Esophagus (tissue), 2 donors: ENCODE results near the gene MMP3. TPM values are rescaled to one million over a fixed set of nuclear protein-coding genes. Genes with fewer than 3 reads are reported as not detected.

Source experiments
- H3K27ac ChIP-seq, 2 donors: one replicate each; pipeline ENCODE4 v1.5.1; 2013; ENCODE audit warnings: low read depth in 2 of 2, mild to moderate bottlenecking in 2 of 2, inconsistent platforms in 1 of 2, low read length in 1 of 2, moderate library complexity in 1 of 2
- H3K27me3 ChIP-seq, 2 donors: one replicate each; pipeline ENCODE4 v1.6.1; 2013; ENCODE audit warnings: low read length in 2 of 2, control low read depth in 1 of 2, mild to moderate bottlenecking in 1 of 2; ENCODE audit not compliant: insufficient read depth in 2 of 2, control insufficient read depth in 1 of 2
- H3K36me3 ChIP-seq, 2 donors: one replicate each; pipeline ENCODE4 v1.6.1; 2013; ENCODE audit warnings: low read length in 1 of 2; ENCODE audit not compliant: control insufficient read depth in 2 of 2, insufficient read depth in 2 of 2
- H3K4me1 ChIP-seq, 2 donors: one replicate each; pipeline ENCODE4 v1.6.1; 2013; ENCODE audit warnings: low read length in 1 of 2; ENCODE audit not compliant: control insufficient read depth in 2 of 2, insufficient read depth in 2 of 2
- H3K4me3 ChIP-seq, 2 donors: one replicate each; pipeline ENCODE4 v1.5.1; 2013; ENCODE audit warnings: low read length in 2 of 2, mild to moderate bottlenecking in 2 of 2, low read depth in 1 of 2, moderate library complexity in 1 of 2
- H3K9me3 ChIP-seq, 2 donors: one replicate each; pipeline ENCODE4 v1.6.1; 2013; ENCODE audit warnings: mild to moderate bottlenecking in 2 of 2, low read depth in 1 of 2, low read length in 1 of 2, moderate library complexity in 1 of 2; ENCODE audit not compliant: control insufficient read depth in 2 of 2, insufficient read depth in 1 of 2
- WGBS, 2 donors: extraction: QIAGEN DNeasy Blood & Tissue Kit; methylation state at CpG; one replicate each; pipeline ENCODE4 v1.1.7; 2013; 5-methylcytosine and 5-hydroxymethylcytosine counted together
- polyA plus RNA-seq, 2 donors: library from polyadenylated mRNA; stranded (reverse); fragments of 200-250 nt; gene quantifications; one replicate each; pipeline ENCODE4 v1.2.3, GENCODE V29; 2013
- donor health status: healthy with polysubstance abuse.
- donor health status: Bipolar disorder and iron deficiency.

Gene MMP3
- polyA plus RNA-seq, 2 donors, result 0.01 to 0.24 TPM

DNA sequence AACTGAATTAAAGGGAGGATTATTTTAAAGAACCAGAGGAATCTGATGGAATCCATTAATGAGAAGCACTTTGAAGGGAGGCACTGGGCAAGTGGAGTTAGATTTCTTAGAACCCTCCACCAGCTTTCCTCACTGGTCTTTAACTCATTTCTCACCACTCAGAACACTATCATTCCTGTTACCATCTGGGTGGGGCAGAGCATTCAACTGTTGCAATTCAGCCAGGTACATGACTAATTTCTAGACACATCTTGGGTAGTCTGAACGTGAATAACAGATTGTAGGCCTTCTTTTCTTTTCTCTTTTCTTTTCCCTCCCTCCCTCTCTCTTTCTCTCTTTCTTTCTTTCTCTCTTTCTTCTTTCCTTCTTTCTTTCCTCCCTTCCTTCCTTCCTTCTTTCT, 29.9 kb downstream of the MMP3 start:
- H3K27ac ChIP-seq, result no peak overlapping the region
- no peaks in the 10 kb centered on the region for H3K27me3 ChIP-seq
- H3K4me3 ChIP-seq, result no peak overlapping the region
- WGBS, 2 donors, result 59 to 64% methylated on average over 1 of the region's 1 CpG
- H3K4me1 ChIP-seq, result no peaks in the 10 kb centered on the region
- H3K9me3 ChIP-seq, result no peaks in the 10 kb centered on the region
- no peaks in the 10 kb centered on the region for H3K36me3 ChIP-seq

DNA sequence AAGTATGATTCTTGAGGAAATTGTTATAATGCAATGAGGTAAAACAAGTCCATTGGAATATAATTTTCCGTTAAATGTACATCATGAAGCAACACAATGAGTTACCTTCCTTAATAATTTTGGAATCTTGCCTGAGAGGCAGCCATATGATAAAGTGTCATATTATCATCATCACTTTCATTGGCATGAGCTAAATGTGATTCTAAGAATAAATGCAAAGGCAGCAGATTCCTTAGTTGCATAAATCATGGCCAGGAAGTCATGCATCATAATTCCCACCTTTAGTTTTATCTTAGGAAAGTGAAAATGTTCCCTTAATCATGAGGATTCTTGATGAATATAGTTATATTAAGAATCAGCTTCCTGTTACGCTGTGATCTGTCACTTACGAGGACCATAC, 31.2 kb downstream of the MMP3 start:
- no peaks in the 10 kb centered on the region for H3K27me3 ChIP-seq
- no peaks in the 10 kb centered on the region for H3K4me1 ChIP-seq
- no peaks in the 10 kb centered on the region for H3K36me3 ChIP-seq
- H3K9me3 ChIP-seq, result peaks cover 0 to 3% of the 10 kb centered on the region in 2 donors
- WGBS, 2 donors, result 79 to 81% methylated on average over 3 of the region's 3 CpGs
- H3K4me3 ChIP-seq, result no peak overlapping the region
- H3K27ac ChIP-seq, result no peak overlapping the region

DNA sequence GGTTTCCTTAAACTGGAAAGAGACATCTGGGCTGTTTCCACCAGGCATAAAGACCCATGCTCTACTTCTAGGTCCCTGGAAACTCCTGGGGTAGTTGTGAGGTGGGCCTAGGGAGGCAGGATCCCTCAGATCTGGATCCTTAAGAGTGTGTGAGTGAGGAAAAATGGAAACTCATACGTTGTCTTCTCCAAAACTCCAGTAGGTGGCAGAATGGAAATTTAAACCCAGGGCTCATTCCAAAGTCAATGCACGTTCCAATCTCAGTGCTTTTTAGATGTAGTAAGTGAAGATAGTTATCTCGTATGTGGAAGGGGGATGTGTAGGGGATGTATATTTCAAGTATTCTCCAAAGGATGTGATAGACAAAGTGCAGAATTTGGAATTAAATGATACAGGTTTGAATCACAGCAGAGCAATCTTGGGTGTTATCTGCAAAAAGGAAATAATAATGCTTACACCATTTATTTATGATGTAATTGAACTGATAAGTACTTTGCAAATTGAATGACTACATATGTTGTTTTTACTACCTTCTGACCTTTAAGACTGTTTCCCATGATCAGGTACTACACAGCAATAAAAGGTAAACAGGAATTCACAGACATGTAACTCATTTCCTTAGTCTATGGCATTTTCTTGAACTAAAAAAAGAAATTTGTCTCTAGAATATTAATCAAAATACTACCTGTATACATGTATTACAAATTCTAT, 32.3 kb downstream of the MMP3 start:
- Histone ChIP-seq H3K27ac (no peak overlapping the region), H3K9me3 (peaks cover 0 to 3% of the 10 kb centered on the region in 2 donors)
- 7 to 10% methylated on average over 3 of the region's 3 CpGs for WGBS, 2 donors

DNA sequence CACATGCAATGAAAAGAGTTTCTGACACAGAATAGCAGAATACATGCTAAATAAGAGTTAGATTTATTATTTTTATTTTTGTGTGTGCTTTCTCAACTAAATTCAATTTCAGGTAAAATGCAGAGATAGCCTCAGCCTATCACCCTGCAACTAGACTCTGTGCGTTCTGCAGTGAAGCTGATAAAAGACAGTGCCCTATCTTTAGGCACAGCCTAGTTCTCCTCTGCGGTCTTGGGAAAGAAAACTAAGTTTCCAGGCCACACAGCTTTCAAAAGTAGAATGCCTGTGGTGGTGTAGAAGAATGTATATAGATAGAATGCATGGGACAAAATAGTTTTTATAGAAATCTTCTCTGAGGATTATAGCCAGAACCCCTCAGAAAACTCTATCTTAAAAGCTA, 33.4 kb downstream of the MMP3 start:
- H3K36me3 ChIP-seq, result no peaks in the 10 kb centered on the region
- WGBS, 2 donors, result 84 to 91% methylated on average over 2 of the region's 2 CpGs
- no peak overlapping the region for H3K27ac ChIP-seq
- no peaks in the 10 kb centered on the region for H3K4me1 ChIP-seq
- no peak overlapping the region for H3K4me3 ChIP-seq
- H3K9me3 ChIP-seq, result peaks cover 0 to 3% of the 10 kb centered on the region in 2 donors
- no peaks in the 10 kb centered on the region for H3K27me3 ChIP-seq

More for the DNA sequence above, 32.3 kb downstream of the MMP3 start:
- Histone ChIP-seq H3K4me1 (no peaks in the 10 kb centered on the region), H3K4me3 (no peak overlapping the region), H3K36me3 (no peaks in the 10 kb centered on the region), H3K27me3 (no peaks in the 10 kb centered on the region)

DNA sequence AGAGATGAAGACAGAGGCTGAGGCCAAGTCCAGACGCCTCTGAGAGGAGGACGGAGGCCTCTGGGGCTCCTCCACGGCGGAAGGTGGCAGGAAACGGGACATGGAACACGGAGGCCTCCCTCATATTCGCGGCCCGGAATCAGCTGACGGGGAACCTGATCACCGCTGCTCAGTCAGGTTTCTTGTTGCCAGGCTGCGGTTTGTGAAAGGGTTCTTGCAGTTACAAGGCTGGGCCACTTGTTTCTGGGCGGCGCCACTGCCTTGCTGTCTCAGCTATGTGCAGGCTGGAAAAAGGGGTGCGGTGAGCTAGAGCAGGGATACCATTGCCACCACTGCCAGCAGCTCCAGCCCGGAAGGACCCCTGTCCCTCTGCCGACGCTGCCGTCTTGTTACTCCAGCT, 35.5 kb downstream of the MMP3 start:
- H3K4me3 ChIP-seq, result no peak overlapping the region
- 57 to 72% methylated on average over 19 of the region's 19 CpGs for WGBS, 2 donors

DNA sequence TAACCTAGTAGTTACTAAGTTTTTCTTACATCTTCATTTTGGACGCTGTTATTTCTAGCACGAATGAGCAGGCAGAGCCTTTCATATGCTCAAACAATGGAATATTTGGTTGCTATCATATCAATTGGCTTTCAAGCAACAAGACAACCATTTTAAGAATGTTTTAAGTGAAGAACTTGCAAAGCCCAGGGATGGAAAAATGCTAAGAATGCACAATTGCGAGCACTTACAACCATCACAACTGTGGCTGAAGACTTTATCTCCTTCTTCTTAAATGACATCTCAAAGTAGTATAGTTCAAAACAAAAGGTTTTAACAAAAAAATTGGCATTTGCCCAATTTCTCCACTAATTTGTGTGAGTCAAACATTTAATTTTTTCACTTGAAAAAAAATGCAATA, 37.1 kb downstream of the MMP3 start:
- Histone ChIP-seq H3K9me3 (peaks cover 0 to 3% of the 10 kb centered on the region in 2 donors), H3K27me3 (no peaks in the 10 kb centered on the region), H3K36me3 (no peaks in the 10 kb centered on the region), H3K27ac (no peak overlapping the region), H3K4me3 (no peak overlapping the region), H3K4me1 (no peaks in the 10 kb centered on the region)
- WGBS, 2 donors, result 79 to 80% methylated on average over 3 of the region's 3 CpGs

More for the DNA sequence above, 35.5 kb downstream of the MMP3 start:
- H3K9me3 ChIP-seq, result peaks cover 0 to 3% of the 10 kb centered on the region in 2 donors
- no peaks in the 10 kb centered on the region for H3K4me1 ChIP-seq
- no peaks in the 10 kb centered on the region for H3K27me3 ChIP-seq
- H3K27ac ChIP-seq, result no peak overlapping the region
- H3K36me3 ChIP-seq, result no peaks in the 10 kb centered on the region

DNA sequence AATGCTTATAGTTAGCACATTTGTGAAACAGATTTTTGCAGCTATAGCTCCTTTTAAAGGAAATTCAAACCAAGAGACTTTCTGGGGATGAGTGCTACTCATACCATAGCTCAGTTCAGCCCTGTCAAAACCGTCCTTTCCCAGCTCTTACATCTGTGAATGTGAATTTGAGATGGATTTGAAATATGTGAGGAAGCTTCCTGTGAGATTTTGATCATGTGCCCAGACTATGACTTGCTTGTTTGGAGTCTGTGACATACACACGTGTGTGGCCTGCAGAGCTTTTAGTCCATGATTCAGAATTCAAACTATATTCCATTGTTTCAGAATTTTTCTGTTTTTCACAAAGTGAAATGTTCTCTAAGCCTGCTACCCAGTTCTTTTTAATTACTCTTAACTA, 41.1 kb downstream of the MMP3 start:
- Histone ChIP-seq H3K4me3 (no peak overlapping the region), H3K9me3 (no peaks in the 10 kb centered on the region), H3K27me3 (no peaks in the 10 kb centered on the region), H3K4me1 (no peaks in the 10 kb centered on the region), H3K27ac (no peak overlapping the region), H3K36me3 (no peaks in the 10 kb centered on the region)
- 22 to 42% methylated on average over 2 of the region's 2 CpGs for WGBS, 2 donors

DNA sequence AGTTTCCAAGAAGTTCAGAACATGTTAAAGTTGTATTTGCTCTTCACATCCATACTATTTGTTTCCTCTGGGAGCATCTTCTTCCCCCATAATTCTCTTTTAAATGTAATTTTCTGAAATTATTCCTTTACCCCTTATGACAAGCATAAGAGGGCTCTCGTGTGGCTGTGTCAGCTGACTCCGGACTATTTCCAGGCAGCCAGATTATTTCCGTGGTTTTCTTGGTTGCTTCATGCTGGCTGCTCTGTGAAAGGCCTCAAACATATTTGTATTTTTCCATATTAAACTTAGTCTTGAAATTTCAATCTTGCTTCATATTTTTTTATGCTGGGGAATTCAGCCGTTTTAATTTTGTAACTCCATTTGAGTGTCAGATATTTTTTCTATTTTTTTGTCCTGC, 42.6 kb downstream of the MMP3 start:
- Histone ChIP-seq H3K4me3 (no peak overlapping the region), H3K4me1 (no peaks in the 10 kb centered on the region), H3K9me3 (no peaks in the 10 kb centered on the region), H3K27ac (no peak overlapping the region), H3K27me3 (no peaks in the 10 kb centered on the region), H3K36me3 (no peaks in the 10 kb centered on the region)
- 79 to 83% methylated on average over 4 of the region's 4 CpGs for WGBS, 2 donors

DNA sequence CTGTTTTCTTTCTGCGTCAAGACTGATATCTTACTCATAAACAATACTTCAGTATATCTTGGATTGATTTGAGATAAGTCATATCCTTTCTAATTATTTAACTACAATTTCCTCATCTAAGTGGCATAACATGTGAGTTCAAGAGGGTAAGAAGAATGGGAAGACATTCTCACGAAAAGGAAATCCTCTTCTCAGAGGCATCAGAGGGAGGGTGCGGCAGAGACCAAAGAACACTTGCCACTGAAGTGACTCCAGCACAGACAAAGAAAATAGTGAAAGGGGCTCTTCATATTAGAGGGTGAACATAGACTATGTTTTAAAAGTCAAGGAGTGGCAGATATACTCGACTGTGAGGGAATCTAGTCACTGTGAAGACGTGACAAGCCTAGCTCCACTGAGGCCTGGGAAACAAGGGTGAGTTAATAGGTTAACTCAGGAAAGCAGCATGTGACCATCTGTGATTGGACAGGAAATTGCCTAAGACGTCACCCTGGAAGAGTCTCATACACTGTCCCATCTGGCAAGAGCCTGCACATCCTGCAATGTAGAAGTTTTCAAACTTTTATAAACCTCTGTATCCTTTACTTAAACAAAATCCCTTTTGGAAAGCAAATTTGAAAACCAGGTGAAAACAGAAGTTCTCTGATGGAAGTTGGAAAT, 43.6 kb downstream of the MMP3 start:
- WGBS, 2 donors, result 70 to 72% methylated on average over 6 of the region's 6 CpGs
- H3K27me3 ChIP-seq, result no peaks in the 10 kb centered on the region
- H3K36me3 ChIP-seq, result no peaks in the 10 kb centered on the region
- H3K9me3 ChIP-seq, result no peaks in the 10 kb centered on the region
- no peaks in the 10 kb centered on the region for H3K4me1 ChIP-seq
- H3K27ac ChIP-seq, result no peak overlapping the region
- no peak overlapping the region for H3K4me3 ChIP-seq
